ENCODE data around the gene ZFAND6.
"Not testable (repeated sequence)": the region's sequence is repeated elsewhere in the genome, so short reads cannot be mapped to it uniquely, and the experiment has no call there.

The ZFAND6 gene

GRCh38 chr15:80152180-80152895, 92.9 kb downstream of the ZFAND6 start:
- DNase-seq = peak; percentile 14

DNA sequence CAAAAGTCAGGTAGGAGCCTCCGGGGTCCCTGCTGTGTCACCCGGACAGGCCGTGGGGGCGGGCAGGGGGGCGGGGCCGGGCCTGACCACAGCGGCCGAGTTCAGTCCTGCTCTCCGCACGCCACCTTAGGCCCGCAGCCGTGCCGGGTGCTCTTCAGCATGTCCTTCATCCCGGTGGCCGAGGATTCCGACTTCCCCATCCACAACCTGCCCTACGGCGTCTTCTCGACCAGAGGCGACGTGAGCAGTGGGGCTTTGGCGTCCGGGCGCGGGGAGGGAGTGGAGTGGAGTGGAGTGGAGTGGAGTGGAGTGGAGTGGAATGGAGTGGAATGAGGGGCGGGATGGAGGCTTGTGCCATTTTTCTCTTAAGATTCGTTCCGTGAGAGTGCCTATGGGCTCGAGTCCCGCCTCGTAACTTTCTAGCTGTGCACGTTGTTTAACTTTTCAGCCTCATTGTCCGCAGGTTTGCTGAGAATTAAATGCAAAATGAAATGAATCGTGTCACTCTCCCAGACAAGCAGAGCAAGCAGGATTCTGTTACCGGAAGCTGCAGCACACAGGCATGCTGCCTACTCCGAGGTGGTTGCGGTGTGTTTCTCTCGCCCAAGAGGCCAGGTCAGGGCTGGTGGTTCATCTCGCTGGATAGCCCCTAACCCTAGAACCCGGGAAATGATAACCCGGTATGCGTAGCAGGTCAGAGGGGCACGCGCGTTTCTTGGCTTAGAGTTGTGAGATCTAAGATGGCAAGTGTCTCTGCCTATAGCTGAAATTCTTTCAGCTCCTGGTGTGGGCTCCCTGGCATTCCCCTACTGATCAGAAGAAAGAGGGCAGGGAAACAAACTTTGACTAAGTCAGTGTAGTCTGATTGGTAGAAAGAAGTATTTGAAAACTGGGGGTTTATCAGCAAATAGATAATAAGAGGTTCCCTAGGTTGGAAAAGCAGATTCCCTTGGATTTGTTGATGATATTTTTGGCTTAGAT, 93.7 kb downstream of the ZFAND6 start, which contains the start of gene FAH:
TSS of gene FAH (plus strand) at position 104 of the 981 bp plus-strand sequence. CDS start at position 160, 56 bp downstream.
- DNase-seq = no peak

DNA sequence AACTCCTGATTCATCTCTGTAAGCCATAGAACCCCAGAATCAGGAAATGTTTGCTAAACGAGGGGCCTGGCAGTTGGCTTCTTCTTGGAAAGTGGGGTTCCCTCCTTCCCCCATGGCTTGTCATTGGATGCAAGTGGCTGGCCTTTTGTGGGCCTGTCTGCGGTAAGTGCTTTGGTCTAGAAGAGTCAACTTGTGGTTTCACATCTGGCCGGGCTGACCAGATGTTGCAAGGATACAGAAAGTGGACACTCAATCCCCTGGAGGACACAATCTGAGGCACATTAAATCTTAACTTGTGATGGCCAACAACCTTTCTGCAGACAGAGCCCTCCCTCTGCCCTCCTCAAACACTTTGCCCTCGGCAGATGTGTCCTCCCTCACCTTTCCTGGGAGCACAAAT, 94.4 kb downstream of the ZFAND6 start:
- no peak for DNase-seq

DNA sequence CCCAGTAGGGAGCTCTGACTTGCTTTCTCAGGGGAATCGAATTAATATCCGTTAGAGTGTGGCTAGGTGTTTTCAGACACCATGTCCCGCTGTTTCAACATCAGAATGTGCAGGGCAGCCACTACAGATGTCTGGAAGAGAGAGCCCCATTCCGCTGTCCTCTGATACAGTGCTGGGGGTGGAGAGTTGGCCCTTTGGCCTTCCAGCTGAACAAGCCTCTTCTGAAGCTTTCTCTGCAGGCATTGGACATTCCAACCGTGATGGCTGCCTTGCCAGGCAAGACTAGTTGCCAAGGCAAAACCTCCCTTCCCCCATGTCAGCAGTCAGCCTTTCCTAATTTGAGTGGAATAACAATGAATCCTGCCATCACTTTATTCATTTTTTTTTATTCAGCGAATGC, 94.9 kb downstream of the ZFAND6 start:
- DNase-seq = no peak

- no peak for DNase-seq
Observed at GRCh38 chr15:80155001-80155377, 95.5 kb downstream of the ZFAND6 start.

- DNase-seq = not testable (repeated sequence)
Observed at GRCh38 chr15:80155378-80156175, 96.1 kb downstream of the ZFAND6 start.

GRCh38 chr15:80156176-80156720, 96.8 kb downstream of the ZFAND6 start:
- DNase-seq = no peak

DNA sequence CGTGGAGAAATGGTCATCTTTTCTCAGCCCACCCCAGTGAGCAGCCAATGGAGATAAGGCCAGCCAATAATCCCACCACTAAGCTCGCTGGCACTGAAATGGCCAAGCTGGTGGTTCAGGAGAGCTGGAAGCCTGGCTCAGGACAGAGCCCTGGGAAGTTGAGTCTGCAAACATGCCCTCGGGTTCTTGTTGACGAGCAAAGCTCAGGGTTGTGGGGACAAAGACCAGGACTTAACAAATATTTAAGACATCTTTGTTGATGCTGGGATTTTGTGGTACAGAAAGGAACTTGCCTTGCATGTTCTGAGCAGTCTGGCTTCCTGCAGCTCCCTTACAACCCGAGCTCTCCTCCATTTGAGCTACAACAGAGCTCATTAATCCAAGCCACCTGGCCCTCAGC, 97.7 kb downstream of the ZFAND6 start:
- DNase-seq = no peak

DNA sequence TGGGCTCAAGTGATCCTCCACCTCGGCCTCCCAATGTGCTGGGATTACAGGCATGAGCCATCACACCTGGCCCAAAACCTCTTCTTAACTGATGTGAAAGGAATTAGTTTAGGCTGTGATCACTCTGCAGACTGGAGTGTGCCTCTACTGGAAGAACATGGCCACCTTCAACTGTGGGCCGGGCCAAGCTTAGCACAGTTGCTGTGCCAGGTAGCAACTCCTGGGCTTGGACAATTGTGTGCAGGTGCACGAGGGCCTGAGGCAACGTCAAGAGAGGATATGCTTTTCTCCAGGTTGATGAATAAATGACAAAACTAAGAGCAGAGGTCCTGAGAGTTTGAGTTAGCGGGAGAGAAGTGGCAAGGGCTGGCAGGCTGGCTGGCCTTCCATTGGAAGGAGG, 99.8 kb downstream of the ZFAND6 start:
- no peak for DNase-seq

DNA sequence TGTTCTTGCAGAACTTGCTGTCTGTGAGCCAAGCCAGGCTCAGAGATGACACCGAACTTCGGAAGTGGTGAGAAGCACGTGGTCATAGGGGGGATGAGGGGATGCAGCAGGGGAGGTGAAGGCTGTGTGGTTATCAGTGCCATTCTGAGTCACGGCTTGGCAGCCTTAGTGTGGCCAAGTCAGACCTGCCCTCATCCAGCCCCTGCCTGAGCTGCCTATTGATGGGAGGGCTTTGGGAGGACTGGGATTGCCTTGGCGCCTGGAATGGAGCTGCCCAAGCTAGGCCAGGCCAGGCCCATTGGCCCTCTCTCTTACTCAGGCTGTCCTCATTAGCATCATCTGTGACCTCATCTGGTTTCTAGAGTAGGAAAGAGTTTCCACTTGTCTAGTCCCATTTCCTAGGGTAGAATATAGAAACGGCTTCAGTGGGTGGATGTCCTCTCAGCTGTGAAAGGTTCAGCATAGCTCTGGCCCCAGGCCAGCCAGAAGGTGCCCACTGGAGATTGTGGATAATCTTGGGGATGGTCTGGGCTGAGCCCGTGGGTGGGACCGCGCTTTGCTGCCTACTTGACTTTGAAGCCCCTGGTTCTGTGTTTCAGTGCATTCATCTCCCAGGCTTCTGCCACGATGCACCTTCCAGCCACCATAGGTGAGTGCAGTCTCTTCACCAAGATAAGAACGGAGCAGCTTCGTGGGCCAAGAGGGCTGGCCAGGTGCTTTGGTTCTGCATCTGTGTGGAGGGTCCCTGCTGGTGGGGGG, 100.5 kb downstream of the ZFAND6 start:
- no peak for DNase-seq

DNA sequence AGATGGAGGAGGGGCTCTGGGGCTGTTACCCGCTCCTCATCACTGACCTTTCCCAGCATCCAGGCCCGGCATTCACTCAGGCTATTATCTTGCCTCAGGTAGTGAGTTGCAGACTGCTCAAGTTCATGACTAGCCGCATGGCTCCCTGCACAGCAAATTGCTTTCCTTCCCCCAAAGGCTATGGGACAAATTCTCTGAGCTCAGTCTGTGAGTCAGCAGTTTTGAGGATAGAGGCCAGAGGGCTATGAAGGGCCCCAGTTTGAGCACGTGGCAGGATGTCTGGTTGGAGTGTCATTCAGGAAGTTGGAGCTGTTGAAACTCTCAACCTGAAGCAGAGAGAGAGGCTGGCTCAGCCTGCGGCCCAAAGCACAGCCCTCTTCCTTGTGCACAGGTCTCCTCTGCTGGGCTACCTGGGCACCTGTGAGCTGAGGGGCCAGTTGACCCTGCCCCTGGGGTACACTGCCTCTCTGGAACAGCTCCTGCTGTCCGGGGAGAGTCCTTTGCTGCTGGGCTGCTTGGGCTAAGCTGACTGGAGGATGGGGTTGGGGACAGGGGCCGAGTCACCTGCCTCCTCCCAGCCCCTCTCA, 101.2 kb downstream of the ZFAND6 start:
- DNase-seq = no peak

DNA sequence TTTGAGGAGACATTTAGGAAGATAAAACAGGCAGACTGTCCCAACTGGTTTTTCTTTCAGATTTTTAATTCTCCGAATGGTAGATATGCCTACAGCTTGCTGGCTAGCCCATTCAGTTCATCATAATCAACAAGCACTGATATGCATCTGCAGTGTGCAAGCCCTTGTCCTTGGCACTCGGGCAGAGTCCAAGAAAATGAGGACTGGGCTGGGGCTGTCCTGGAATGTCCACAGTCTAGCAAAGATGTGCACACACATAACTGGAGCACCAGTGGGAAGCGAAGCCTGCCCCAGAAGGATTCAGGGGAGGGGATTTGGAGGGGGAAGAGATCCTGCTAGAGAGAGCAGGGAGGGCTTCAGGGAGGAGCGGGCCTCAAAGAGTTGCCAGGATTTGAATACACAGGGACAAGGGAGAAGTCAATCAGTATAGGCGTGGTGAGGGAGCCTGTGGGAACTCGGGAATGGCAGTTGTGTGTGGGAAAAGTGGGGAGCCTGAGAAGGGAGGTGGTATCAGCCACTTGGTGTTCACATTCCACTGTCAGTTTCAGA, 102.1 kb downstream of the ZFAND6 start:
- no peak for DNase-seq

- no peak for DNase-seq
Observed at GRCh38 chr15:80162059-80162554, 102.6 kb downstream of the ZFAND6 start.

DNA sequence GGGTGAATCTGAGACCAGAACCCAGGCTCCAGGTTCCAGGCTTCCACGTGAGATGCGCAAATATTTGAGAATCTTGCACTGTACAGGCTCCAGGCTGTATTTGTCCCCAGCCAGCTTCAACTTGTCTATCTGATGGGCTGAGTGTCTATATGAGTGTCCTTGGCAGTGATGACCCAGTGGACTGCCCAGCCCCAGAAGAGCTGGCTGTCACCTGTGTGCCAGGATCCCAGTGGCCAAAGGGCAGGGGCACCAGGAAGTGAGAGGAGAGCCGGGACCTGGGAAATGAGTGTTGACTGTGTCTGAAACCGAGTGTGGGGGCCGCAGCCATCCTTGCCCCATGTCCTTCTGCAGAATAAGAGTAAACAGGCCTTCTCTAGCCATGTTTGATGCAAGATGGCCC, 103.7 kb downstream of the ZFAND6 start:
- no peak for DNase-seq

DNA sequence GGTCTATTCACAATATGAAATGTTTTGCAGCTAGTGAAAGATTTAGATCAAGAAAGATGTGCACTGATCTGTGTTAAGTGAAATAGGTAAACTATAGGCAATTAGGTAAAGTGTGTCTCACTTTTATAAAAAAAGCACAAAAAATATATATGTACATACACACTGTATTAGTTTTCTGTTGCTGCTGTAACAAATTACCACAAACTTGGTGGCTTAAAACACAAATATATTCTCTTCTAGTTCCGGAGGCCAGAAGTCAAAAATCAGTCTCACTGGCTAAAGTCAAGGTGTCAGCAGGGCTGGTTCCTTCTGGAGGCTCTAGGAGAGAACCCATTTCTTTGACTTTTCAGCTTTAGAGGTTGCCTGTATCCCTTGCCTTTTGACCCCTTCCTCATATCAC, 104.4 kb downstream of the ZFAND6 start:
- DNase-seq = no peak

DNA sequence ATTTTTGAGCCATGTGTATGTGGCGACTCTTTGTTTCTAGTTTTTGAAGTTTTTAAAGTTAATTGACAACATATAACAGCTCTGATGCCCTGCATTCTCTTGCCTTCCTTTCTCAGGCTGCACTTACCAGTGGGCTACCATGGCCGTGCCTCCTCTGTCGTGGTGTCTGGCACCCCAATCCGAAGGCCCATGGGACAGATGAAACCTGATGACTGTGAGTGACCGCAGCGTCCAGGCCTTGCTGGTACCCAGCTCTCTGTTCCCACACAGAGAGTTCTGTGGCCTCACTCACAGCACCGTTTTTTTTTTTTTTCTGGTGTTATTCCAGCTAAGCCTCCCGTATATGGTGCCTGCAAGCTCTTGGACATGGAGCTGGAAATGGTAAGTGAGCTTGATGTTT, 108.5 kb downstream of the ZFAND6 start:
- DNase-seq = no peak

DNA sequence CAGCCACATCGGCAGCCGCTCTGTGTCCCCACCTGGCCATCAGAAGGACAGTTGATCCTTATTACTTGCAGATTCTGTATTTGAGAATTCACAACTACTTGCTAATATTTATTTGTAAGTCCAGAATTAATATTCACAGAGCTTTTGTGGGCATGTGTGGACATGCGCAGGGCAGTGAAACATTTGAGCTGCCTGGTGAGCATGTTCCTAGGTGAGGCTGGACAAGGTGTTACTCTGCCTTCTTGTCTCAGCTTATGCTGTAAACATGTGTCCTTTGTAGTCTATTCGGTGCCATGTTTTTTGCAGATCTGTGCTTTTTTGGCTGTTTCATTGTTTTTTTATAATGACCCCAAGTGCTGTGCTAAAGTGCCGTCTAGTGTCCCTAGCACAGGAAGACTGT, 108.9 kb downstream of the ZFAND6 start:
- DNase-seq = no peak

DNA sequence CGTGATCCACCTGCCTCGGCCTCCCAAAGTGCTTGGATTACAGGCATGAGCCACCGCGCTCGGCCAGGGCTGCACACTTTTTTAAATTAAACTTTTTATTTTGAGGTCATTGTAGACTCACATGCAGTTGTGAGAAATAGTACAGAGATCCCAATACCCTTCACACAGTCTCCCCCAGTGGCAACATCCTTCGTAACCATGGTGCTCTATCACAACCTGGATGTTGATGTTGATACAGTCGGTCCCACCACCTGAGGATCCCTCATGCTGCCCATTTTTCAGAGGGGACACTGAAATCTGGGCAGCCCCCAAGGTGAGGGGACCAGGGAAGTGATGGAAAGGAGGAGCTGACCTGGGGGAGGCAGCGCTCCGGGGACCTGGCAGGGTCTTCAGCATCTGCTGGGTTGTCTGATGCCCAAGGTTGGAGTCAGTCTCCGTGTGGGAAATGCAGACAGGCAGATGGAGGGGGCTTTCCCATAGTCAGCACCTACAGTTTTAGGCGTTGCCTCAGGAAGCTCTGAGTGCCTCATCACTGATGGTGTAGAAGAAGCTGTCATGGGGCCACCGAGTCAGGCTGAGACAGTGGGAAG, 110.4 kb downstream of the ZFAND6 start:
- no peak for DNase-seq

- no peak for DNase-seq
Observed at GRCh38 chr15:80170596-80170995, 111.1 kb downstream of the ZFAND6 start.

- no peak for DNase-seq
Observed at GRCh38 chr15:80171787-80172186, 112.3 kb downstream of the ZFAND6 start.

DNA sequence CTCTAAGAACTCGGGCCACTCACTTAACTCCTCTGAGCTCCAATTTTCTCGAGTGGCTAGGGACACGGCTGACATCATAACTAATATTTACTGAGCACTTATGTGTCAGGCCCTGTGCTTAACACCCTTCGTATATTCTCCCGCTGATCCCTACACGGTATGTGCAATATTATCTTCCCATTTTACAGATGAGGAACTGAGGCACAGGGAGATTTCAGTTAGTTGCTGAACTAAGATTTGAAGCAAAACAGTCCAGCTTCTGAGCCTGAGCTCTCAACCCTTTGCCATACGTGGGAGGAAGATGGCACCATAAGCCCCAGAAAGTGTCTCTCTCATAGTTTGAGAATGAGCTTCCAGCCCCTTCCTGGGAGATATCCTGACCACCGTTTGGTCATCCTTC, 112.9 kb downstream of the ZFAND6 start:
- no peak for DNase-seq

Measured in NCI-H2107 (cell line).